ENCODE data around the gene RFX3.

Gene RFX3

DNA sequence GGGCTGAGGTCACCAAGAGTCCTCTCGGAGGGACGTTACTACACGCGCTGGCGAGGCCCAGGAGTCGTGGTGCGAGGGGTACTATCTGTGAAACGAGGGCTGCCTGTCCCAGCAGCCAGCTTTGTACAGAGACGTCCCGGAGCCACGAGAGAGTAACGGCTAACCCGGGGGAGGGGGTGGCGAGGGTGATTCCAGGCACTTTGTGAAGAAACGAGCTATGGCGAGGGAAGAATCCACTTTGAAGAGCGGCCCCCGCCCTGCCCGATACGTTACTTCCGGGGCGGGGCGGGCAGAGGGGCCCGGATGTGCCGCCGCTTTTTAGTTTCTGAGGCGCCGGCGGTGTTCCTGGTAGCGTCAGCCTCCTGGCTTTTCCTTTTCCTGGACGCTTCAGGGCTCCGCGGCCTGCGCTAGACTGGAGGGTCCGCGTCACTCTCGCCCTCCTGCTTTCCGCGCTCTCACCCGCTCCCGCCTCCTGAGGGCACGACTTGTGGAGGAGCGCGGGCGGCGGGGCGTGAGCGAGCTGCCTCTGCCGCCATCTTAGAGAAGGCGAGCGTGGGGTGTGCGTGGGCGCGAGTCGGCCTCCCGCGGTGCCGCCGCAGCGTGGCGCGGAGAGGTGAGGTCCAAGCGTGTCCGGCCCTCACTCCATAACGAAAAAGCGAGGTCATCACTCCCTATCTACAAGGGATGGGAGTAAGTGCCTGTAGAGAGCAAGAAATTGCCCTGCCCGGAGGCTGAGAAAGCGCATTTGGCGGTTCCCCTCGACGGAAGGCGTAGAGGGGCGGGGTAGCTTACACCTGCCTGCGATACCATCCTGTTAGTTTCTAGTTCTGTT is 580 bp upstream of the RFX3 start (continued):
- TF ChIP-seq ZIC2 (tag by site-specific recombination; IDR thresholded peaks at IDR 0.05) (peak; percentile 69), ZNF311 (tag by site-specific recombination; IDR thresholded peaks at IDR 0.05; ENCODE audit: borderline replicate concordance) (no peak), ZFHX2 (tag by site-specific recombination; conservative IDR thresholded peaks at IDR 0.05) (peak; percentile 98), ZXDB (tag by site-specific recombination; IDR thresholded peaks at IDR 0.05) (peak; percentile 55), ZNF24 (tag by site-specific recombination; IDR thresholded peaks at IDR 0.05) (peak; percentile 60; the same call in 1 of the 2 replicates), OSR2 (tag by site-specific recombination; IDR thresholded peaks at IDR 0.05) (no peak), OVOL3 (tag by site-specific recombination; IDR thresholded peaks at IDR 0.05) (0 out of 2 replicates have a peak, but pooled peaks have one; percentile 32), ZEB2 (tag by site-specific recombination; IDR thresholded peaks at IDR 0.05) (peak; percentile 63), ZNF423 (tag by site-specific recombination; IDR thresholded peaks at IDR 0.05) (peak; percentile 31; the same call in 1 of the 2 replicates), ZBTB17 (tag by site-specific recombination; IDR thresholded peaks at IDR 0.05) (peak; percentile 71), ZNF394 (tag by site-specific recombination; IDR thresholded peaks at IDR 0.05; ENCODE audit: borderline replicate concordance) (peak; percentile 55; the same call in 1 of the 2 replicates), GLI4 (tag by site-specific recombination; IDR thresholded peaks at IDR 0.05) (0 out of 2 replicates have a peak, but pooled peaks have one; percentile 17), KLF7 (tag by site-specific recombination; IDR thresholded peaks at IDR 0.05; ENCODE audit: borderline replicate concordance) (peak; percentile 30; the same call in 1 of the 2 replicates), ZBTB44 (tag by site-specific recombination; IDR thresholded peaks at IDR 0.05) (no peak), ZNF335 (tag by site-specific recombination; conservative IDR thresholded peaks at IDR 0.05) (peak; percentile 67; the same call in 1 of the 2 replicates), ZNF341 (tag by site-specific recombination; IDR thresholded peaks at IDR 0.05; ENCODE audit: low read depth) (peak; percentile 86), SP7 (tag by site-specific recombination; IDR thresholded peaks at IDR 0.05) (peak; percentile 38; the same call in 1 of the 2 replicates), ZBTB7A (tag by site-specific recombination; IDR thresholded peaks at IDR 0.05; ENCODE audit: low read depth) (no peak), KLF16 (tag by site-specific recombination; IDR thresholded peaks at IDR 0.05) (peak; percentile 16; the same call in 1 of the 2 replicates), HOXD13 (CRISPR knock-in tag; IDR thresholded peaks at IDR 0.05; ENCODE audit: borderline replicate concordance) (0 out of 2 replicates have a peak, but pooled peaks have one; percentile 46), TCF7L2 (IDR thresholded peaks at IDR 0.05; ENCODE audit: borderline replicate concordance, low read depth, low read length) (0 out of 2 replicates have a peak, but pooled peaks have one; percentile 36), ZNF792 (tag by site-specific recombination; IDR thresholded peaks at IDR 0.05) (0 out of 2 replicates have a peak, but pooled peaks have one; percentile 19), WT1 (tag by site-specific recombination; IDR thresholded peaks at IDR 0.05) (no peak), KLF9 (tag by site-specific recombination; IDR thresholded peaks at IDR 0.05; ENCODE audit: low read depth) (peak; percentile 43; the same call in 1 of the 2 replicates), SETDB1 (IDR thresholded peaks at IDR 0.05; ENCODE audit: insufficient read length, low read length) (no peak), PRDM2 (tag by site-specific recombination; IDR thresholded peaks at IDR 0.05; ENCODE audit: borderline replicate concordance) (no peak), HOXA7 (CRISPR knock-in tag; IDR thresholded peaks at IDR 0.05; ENCODE audit: borderline replicate concordance) (no peak), ZNF426 (tag by site-specific recombination; IDR thresholded peaks at IDR 0.05) (no peak)
- TF ChIP-seq, protein P1, sequence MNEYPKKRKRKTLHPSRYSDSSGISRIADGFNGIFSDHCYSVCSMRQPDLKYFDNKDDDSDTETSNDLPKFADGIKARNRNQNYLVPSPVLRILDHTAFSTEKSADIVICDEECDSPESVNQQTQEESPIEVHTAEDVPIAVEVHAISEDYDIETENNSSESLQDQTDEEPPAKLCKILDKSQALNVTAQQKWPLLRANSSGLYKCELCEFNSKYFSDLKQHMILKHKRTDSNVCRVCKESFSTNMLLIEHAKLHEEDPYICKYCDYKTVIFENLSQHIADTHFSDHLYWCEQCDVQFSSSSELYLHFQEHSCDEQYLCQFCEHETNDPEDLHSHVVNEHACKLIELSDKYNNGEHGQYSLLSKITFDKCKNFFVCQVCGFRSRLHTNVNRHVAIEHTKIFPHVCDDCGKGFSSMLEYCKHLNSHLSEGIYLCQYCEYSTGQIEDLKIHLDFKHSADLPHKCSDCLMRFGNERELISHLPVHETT (tag by site-specific recombination; IDR thresholded peaks at IDR 0.05): peak; percentile 48; the same call in 1 of the 2 replicates
- TF ChIP-seq, protein P2, sequence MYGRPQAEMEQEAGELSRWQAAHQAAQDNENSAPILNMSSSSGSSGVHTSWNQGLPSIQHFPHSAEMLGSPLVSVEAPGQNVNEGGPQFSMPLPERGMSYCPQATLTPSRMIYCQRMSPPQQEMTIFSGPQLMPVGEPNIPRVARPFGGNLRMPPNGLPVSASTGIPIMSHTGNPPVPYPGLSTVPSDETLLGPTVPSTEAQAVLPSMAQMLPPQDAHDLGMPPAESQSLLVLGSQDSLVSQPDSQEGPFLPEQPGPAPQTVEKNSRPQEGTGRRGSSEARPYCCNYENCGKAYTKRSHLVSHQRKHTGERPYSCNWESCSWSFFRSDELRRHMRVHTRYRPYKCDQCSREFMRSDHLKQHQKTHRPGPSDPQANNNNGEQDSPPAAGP (tag by site-specific recombination; IDR thresholded peaks at IDR 0.05): no peak
